Dendritic cell treated with granulocyte-macrophage colony-stimulating factor and Interleukin-4, amounts not matched to agents 40 ng/mL and 50 ng/mL, for 4 days (primary cell): ENCODE measurements around the gene WWOX.

Experiments used
- H3K27ac Mint-ChIP-seq: one replicate; pipeline ENCODE4 v1.8.0; 2022; ENCODE audit warnings: mild to moderate bottlenecking, mixed read lengths
- H3K27me3 Mint-ChIP-seq: one replicate; pipeline ENCODE4 v1.8.0; 2022; ENCODE audit warnings: mild to moderate bottlenecking, mixed read lengths
- H3K36me3 Mint-ChIP-seq: one replicate; pipeline ENCODE4 v1.8.0; 2022; ENCODE audit warnings: low read depth, mixed read lengths
- H3K4me1 Mint-ChIP-seq: one replicate; pipeline ENCODE4 v1.8.0; 2022; ENCODE audit warnings: low read depth, mixed read lengths
- H3K4me3 Mint-ChIP-seq: one replicate; pipeline ENCODE4 v1.8.0; 2022; ENCODE audit warnings: mild to moderate bottlenecking, moderate library complexity, mixed read lengths
- H3K9me3 Mint-ChIP-seq: one replicate; pipeline ENCODE4 v1.8.0; 2022; ENCODE audit warnings: mixed read lengths
- intact Hi-C: fragments of 100-400 bp; cut with micrococcal nuclease; formaldehyde crosslinking; loops from one replicate; pipeline ENCODE4 v1.15.0; 2022

Gene WWOX

GRCh38 chr16:79112462-79112861 is 1013.0 kb downstream of the WWOX start:
- intact Hi-C loops: no loop called here
- Mint-ChIP-seq H3K4me1 (peaks cover 7% of the 10 kb centered on the region), H3K27me3 (peaks cover 2% of the 10 kb centered on the region), H3K4me3 (no peak overlapping the region), H3K9me3 (peaks cover 7% of the 10 kb centered on the region), H3K36me3 (no peaks in the 10 kb centered on the region), H3K27ac (no peak overlapping the region)

GRCh38 chr16:79113826-79114225 is 1014.4 kb downstream of the WWOX start:
- Mint-ChIP-seq H3K4me1 (peaks cover 7% of the 10 kb centered on the region), H3K27ac (no peak overlapping the region), H3K9me3 (peaks cover 10% of the 10 kb centered on the region), H3K27me3 (peaks cover 2% of the 10 kb centered on the region), H3K36me3 (no peaks in the 10 kb centered on the region), H3K4me3 (no peak overlapping the region)
- intact Hi-C loops: no loop called here

- Mint-ChIP-seq H3K9me3 (peaks cover 10% of the 10 kb centered on the region), H3K4me3 (no peak overlapping the region), H3K27ac (no peak overlapping the region), H3K36me3 (no peaks in the 10 kb centered on the region), H3K4me1 (peaks cover 7% of the 10 kb centered on the region), H3K27me3 (peaks cover 2% of the 10 kb centered on the region)
- intact Hi-C loops: no loop called here
Observed at GRCh38 chr16:79114759-79115158, 1015.3 kb downstream of the WWOX start.

GRCh38 chr16:79121906-79122305 is 1022.5 kb downstream of the WWOX start:
- no peaks in the 10 kb centered on the region for H3K36me3 Mint-ChIP-seq

GRCh38 chr16:79122343-79122742 is 1022.9 kb downstream of the WWOX start:
- no peaks in the 10 kb centered on the region for H3K36me3 Mint-ChIP-seq
- H3K4me1 Mint-ChIP-seq: peaks cover under 1% of the 10 kb centered on the region
- no peak overlapping the region for H3K27ac Mint-ChIP-seq
- H3K9me3 Mint-ChIP-seq: peaks cover 4% of the 10 kb centered on the region
- H3K27me3 Mint-ChIP-seq: no peaks in the 10 kb centered on the region
- intact Hi-C loops: no loop called here
- no peak overlapping the region for H3K4me3 Mint-ChIP-seq

More at GRCh38 chr16:79121906-79122305, 1022.5 kb downstream of the WWOX start:
- H3K4me1 Mint-ChIP-seq: no peaks in the 10 kb centered on the region
- no peak overlapping the region for H3K27ac Mint-ChIP-seq
- no peaks in the 10 kb centered on the region for H3K27me3 Mint-ChIP-seq
- intact Hi-C loops: no loop called here
- H3K9me3 Mint-ChIP-seq: peaks cover 9% of the 10 kb centered on the region
- H3K4me3 Mint-ChIP-seq: no peak overlapping the region

- Mint-ChIP-seq H3K9me3 (no peaks in the 10 kb centered on the region), H3K27me3 (no peaks in the 10 kb centered on the region), H3K4me3 (no peak overlapping the region), H3K4me1 (peaks cover 8% of the 10 kb centered on the region), H3K36me3 (no peaks in the 10 kb centered on the region), H3K27ac (no peak overlapping the region)
- intact Hi-C loops: no loop called here
Observed at GRCh38 chr16:79124016-79124756, 1024.7 kb downstream of the WWOX start.

- H3K27me3 Mint-ChIP-seq: no peaks in the 10 kb centered on the region
- H3K36me3 Mint-ChIP-seq: no peaks in the 10 kb centered on the region
- H3K9me3 Mint-ChIP-seq: peaks cover 6% of the 10 kb centered on the region
- H3K4me1 Mint-ChIP-seq: peaks cover 22% of the 10 kb centered on the region
- intact Hi-C loops: no loop called here
- H3K4me3 Mint-ChIP-seq: no peak overlapping the region
- H3K27ac Mint-ChIP-seq: no peak overlapping the region
Observed at GRCh38 chr16:79127766-79128165, 1028.3 kb downstream of the WWOX start.

GRCh38 chr16:79128706-79129105 is 1029.3 kb downstream of the WWOX start:
- Mint-ChIP-seq H3K27ac (no peak overlapping the region), H3K9me3 (peaks cover 6% of the 10 kb centered on the region)

GRCh38 chr16:79130616-79131015 is 1031.2 kb downstream of the WWOX start:
- Mint-ChIP-seq H3K36me3 (no peaks in the 10 kb centered on the region), H3K27me3 (no peaks in the 10 kb centered on the region), H3K9me3 (peaks cover 6% of the 10 kb centered on the region), H3K4me3 (no peak overlapping the region), H3K27ac (no peak overlapping the region), H3K4me1 (peaks cover 22% of the 10 kb centered on the region)
- intact Hi-C loops: no loop called here

More at GRCh38 chr16:79128706-79129105, 1029.3 kb downstream of the WWOX start:
- intact Hi-C loops: no loop called here
- H3K4me1 Mint-ChIP-seq: peaks cover 22% of the 10 kb centered on the region
- no peaks in the 10 kb centered on the region for H3K27me3 Mint-ChIP-seq
- H3K4me3 Mint-ChIP-seq: no peak overlapping the region
- H3K36me3 Mint-ChIP-seq: no peaks in the 10 kb centered on the region

- Mint-ChIP-seq H3K9me3 (peaks cover 6% of the 10 kb centered on the region), H3K36me3 (no peaks in the 10 kb centered on the region), H3K27me3 (no peaks in the 10 kb centered on the region), H3K4me3 (no peak overlapping the region), H3K4me1 (peaks cover 22% of the 10 kb centered on the region), H3K27ac (no peak overlapping the region)
- intact Hi-C loops: no loop called here
Observed at GRCh38 chr16:79131321-79132075, 1032.0 kb downstream of the WWOX start.

GRCh38 chr16:79132701-79133100 is 1033.2 kb downstream of the WWOX start:
- Mint-ChIP-seq H3K4me1 (peaks cover 18% of the 10 kb centered on the region), H3K27me3 (no peaks in the 10 kb centered on the region), H3K4me3 (no peak overlapping the region), H3K27ac (no peak overlapping the region), H3K36me3 (no peaks in the 10 kb centered on the region), H3K9me3 (peaks cover 6% of the 10 kb centered on the region)
- intact Hi-C loops: no loop called here

GRCh38 chr16:79134300-79134699 is 1034.8 kb downstream of the WWOX start:
- H3K27me3 Mint-ChIP-seq: no peaks in the 10 kb centered on the region
- peaks cover 14% of the 10 kb centered on the region for H3K4me1 Mint-ChIP-seq
- intact Hi-C loops: no loop called here
- no peak overlapping the region for H3K4me3 Mint-ChIP-seq
- no peak overlapping the region for H3K27ac Mint-ChIP-seq
- peaks cover 6% of the 10 kb centered on the region for H3K9me3 Mint-ChIP-seq
- H3K36me3 Mint-ChIP-seq: no peaks in the 10 kb centered on the region

- Mint-ChIP-seq H3K4me1 (no peaks in the 10 kb centered on the region), H3K27me3 (no peaks in the 10 kb centered on the region), H3K36me3 (no peaks in the 10 kb centered on the region), H3K27ac (no peak overlapping the region), H3K4me3 (no peak overlapping the region), H3K9me3 (peaks cover under 1% of the 10 kb centered on the region)
- intact Hi-C loops: no loop called here
Observed at GRCh38 chr16:79136955-79137354, 1037.5 kb downstream of the WWOX start.

- no peak overlapping the region for H3K27ac Mint-ChIP-seq
- no peaks in the 10 kb centered on the region for H3K27me3 Mint-ChIP-seq
- intact Hi-C loops: no loop called here
- H3K4me3 Mint-ChIP-seq: no peak overlapping the region
- no peaks in the 10 kb centered on the region for H3K9me3 Mint-ChIP-seq
- no peaks in the 10 kb centered on the region for H3K36me3 Mint-ChIP-seq
- no peaks in the 10 kb centered on the region for H3K4me1 Mint-ChIP-seq
Observed at GRCh38 chr16:79137426-79137939, 1038.0 kb downstream of the WWOX start.
